Activated CD8-positive, alpha-beta memory T cell treated with anti-CD3 and anti-CD28 coated beads for 48 hours (primary cell): Measurements from ENCODE around the gene HLA-DRB1.
"Not testable (repeated sequence)": the region's sequence is repeated elsewhere in the genome, so short reads cannot be mapped to it uniquely, and the experiment has no call there.

Source experiments
- DNase-seq, 3 experiments: peaks; one replicate each; pipeline ENCODE4 v3.0.0-alpha.2; 2020; ENCODE audit warnings: low read depth in 2 of 3, low spot score in 2 of 3

HLA-DRB1 gene

GRCh38 chr6:32609731-32610640, 20.3 kb upstream of the HLA-DRB1 start:
- DNase-seq = no peak

- DNase-seq = no peak
Observed at GRCh38 chr6:32609391-32609730, 19.7 kb upstream of the HLA-DRB1 start.

- DNase-seq = no peak
Observed at GRCh38 chr6:32608362-32608761, 18.7 kb upstream of the HLA-DRB1 start.

- DNase-seq = no peak
Observed at GRCh38 chr6:32607988-32608298, 18.3 kb upstream of the HLA-DRB1 start.

GRCh38 chr6:32607263-32607987, 17.8 kb upstream of the HLA-DRB1 start:
- no peak for DNase-seq

- DNase-seq = no peak
Observed at GRCh38 chr6:32604434-32604877, 14.8 kb upstream of the HLA-DRB1 start.

DNA sequence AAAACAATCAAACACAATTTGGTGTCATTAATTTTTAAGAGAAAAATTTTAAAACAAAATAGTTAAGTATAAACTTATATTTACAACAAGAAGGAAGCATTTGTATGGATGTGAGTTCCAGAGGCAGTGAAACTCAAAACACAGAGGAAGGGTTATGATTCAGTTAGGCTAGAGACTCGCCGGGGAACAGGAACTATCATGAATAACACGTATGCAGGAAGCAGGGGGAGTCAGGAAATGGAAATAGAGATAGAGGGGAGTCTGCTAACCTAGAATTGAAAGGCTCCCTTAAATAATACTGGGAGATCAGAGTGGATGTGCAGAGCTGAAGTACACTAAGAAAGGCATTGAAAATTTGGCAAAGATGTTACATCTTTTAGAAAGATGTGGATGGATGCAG, 14.2 kb upstream of the HLA-DRB1 start:
- DNase-seq = no peak

DNA sequence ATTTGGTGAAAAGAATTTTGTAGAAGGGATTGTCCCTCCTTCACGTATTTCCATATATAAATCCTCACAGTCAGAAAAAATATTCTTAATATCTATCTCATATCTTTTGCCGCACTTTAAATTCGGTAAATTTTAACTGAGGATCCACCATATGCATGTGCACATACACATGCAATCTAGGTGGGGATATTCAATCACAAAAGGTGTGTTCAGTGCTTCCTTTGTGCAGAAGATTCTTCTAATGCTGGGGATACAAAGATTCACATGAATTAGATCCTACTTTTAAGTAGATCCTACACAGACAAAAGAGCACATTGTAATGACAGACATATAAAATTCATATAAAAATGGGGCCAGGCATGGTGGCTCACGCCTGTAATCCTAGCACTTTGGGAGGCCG, 13.6 kb upstream of the HLA-DRB1 start:
- no peak for DNase-seq

DNA sequence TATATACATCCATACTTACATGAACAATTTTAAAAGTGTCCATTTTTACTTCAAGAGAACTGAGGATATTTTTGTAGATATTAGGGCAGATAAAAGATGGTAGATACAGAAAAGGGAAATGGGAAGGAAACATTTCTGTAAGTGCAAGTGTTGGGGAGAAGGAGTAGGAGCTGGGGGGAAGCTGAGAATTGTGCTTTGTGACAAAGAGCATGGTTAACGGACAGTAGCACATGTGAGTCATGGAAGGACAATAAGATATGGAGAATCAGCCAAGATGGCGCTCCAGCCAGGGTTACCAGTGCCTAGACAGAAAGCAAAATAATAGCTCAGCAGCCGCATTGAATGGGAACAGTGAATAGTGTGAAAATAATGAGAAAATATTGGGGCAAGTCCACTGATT, 12.7 kb upstream of the HLA-DRB1 start:
- DNase-seq = no peak

GRCh38 chr6:32597024-32597423, 7.4 kb upstream of the HLA-DRB1 start:
- no peak for DNase-seq

GRCh38 chr6:32590713-32591112, 1.1 kb upstream of the HLA-DRB1 start:
- DNase-seq = not testable (repeated sequence)

DNA sequence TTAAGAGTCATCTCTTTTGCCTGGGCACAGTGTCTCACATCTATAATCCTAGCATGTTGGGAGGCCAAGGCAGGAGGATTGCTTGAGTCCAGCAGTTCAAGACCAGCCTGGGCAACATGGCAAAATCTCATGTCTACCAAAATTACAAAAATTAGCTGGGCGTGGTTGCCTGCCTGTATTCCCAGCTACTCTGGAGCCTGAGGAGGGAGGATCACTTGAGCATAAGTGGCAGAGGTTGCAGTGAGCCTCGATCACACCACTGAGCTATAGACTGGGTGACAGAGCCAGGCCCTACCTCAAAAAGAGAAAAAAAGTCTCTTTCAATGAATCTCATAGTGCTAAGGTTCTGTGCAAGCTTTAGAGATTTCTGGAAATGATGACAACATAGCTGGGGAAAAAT, 1.5 kb downstream of the HLA-DRB1 start:
- DNase-seq = no peak

DNA sequence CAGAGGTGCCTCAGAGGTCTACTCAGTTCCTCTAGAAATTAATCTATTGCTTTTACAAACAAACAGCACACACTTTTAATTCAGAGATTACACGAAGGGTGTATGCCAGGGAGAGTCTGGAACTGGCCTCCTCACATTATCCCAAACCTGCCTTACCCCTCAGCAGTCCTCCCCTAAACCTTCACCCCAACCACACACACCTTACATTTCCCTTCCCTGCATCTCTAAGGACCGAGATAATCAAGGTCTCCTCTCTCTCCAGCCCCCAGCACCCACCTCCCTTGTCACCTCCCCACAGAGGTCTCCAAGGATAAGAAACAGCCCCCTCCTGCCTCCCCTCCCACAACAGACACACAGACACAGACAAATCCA, 6.1 kb downstream of the HLA-DRB1 start:
- no peak for DNase-seq

- no peak for DNase-seq
Observed at GRCh38 chr6:32581315-32582095, 8.1 kb downstream of the HLA-DRB1 start.

GRCh38 chr6:32580593-32580992, 9.1 kb downstream of the HLA-DRB1 start:
- DNase-seq = no peak

- DNase-seq = no peak
Observed at GRCh38 chr6:32578962-32579361, 10.7 kb downstream of the HLA-DRB1 start.

GRCh38 chr6:32577493-32577892, 12.2 kb downstream of the HLA-DRB1 start:
- not testable (repeated sequence) for DNase-seq

- no peak for DNase-seq
Observed at GRCh38 chr6:32576250-32576649, 13.4 kb downstream of the HLA-DRB1 start.

GRCh38 chr6:32570363-32570905, 19.2 kb downstream of the HLA-DRB1 start:
- DNase-seq = no peak

DNA sequence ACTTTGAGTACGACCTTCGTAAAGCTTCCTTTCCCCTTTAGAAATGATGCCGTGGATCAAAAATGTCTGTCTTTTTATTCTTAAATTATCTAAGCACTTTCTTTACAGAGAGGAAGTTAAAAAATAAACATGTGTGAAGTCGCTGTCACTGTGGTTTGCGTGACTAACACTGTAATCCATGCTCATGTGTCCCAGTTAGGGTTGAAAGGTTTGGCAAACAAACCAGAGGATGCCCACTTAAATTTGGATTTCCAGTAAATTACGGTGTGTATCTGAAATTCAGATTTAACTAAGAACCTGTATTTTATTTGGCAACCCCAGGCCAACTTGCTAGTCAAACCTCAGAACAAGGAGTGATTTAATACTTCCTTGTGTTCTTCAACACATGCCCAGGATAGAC, 21.1 kb downstream of the HLA-DRB1 start:
- DNase-seq = no peak

- DNase-seq = no peak
Observed at GRCh38 chr6:32566957-32567356, 22.7 kb downstream of the HLA-DRB1 start.

DNA sequence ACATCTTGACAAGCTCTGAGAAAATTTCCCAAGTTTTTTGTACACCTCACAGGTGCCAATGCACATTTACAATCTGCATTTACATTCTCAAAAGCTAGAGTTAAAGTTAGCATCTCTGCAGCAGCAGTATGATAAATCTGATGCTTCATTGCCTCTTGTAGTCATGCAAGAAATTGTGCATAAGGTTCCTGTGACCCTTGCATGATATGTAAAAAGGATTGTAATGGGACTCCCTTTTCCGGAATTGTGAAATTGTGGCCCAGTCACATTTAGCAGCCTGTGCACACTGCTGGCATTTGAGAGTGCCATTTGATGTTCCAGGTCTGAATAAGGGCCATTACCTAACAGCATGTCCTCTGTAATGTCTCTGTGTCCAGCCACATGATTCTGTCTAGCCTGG, 24.1 kb downstream of the HLA-DRB1 start:
- DNase-seq = no peak
